Measurements from ENCODE around the gene SIGLEC8. TPM values are rescaled to one million over a fixed set of nuclear protein-coding genes. Genes with fewer than 3 reads are reported as not detected.

Gene SIGLEC8
- total and polyA plus RNA-seq, 9 of the 15 experiments (the other 6 are each of a cell fraction or from before 2014, with no cell fraction given) = 0.04 to 0.65 (median 0.39) TPM

- TF ChIP-seq TAL1 (IDR thresholded peaks at IDR 0.05) = no peak
- no peak for TF ChIP-seq ZFP36 (IDR thresholded peaks at IDR 0.05; ENCODE audit: low read depth, low read length, partially characterized antibody)
- TF ChIP-seq KAT8 (IDR thresholded peaks at IDR 0.05; ENCODE audit: low read depth) = no peak
- no peak for TF ChIP-seq TOE1 (IDR thresholded peaks at IDR 0.05; ENCODE audit: borderline replicate concordance)
- no peak for TF ChIP-seq TOE1 (CRISPR knock-in tag; IDR thresholded peaks at IDR 0.05; ENCODE audit: borderline replicate concordance, low read depth)
- no peak for TF ChIP-seq ZNF695 (CRISPR knock-in tag; IDR thresholded peaks at IDR 0.05)
- TF ChIP-seq MAX (CRISPR knock-in tag; IDR thresholded peaks at IDR 0.05) = peak; percentile 58
- no peak for TF ChIP-seq MBD1 (CRISPR knock-in tag; IDR thresholded peaks at IDR 0.05)
- no peak for TF ChIP-seq YBX1 (IDR thresholded peaks at IDR 0.05)
- TF ChIP-seq POU5F1 (IDR thresholded peaks at IDR 0.05; ENCODE audit: borderline replicate concordance, low read depth, low read length, partially characterized antibody) = no peak
- no peak for TF ChIP-seq TCF15 (CRISPR knock-in tag; IDR thresholded peaks at IDR 0.05)
- no peak for TF ChIP-seq SP1 (CRISPR knock-in tag; IDR thresholded peaks at IDR 0.05)
- TF ChIP-seq DMBX1 (CRISPR knock-in tag; IDR thresholded peaks at IDR 0.05; ENCODE audit: borderline replicate concordance) = no peak
- TF ChIP-seq ZNF79 (CRISPR knock-in tag; IDR thresholded peaks at IDR 0.05; ENCODE audit: low read depth) = no peak
- no peak for TF ChIP-seq AFF4 (CRISPR knock-in tag; IDR thresholded peaks at IDR 0.05)
- no peak for TF ChIP-seq SAFB2 (IDR thresholded peaks at IDR 0.05; ENCODE audit: borderline replicate concordance, low read depth, low read length, severe bottlenecking)
- no peak for TF ChIP-seq GTF2A2 (tag; IDR thresholded peaks at IDR 0.05)
- TF ChIP-seq MECOM (CRISPR knock-in tag; IDR thresholded peaks at IDR 0.05) = no peak
- no peak for TF ChIP-seq HNRNPK (IDR thresholded peaks at IDR 0.05; ENCODE audit: low read depth, low read length, poor library complexity, severe bottlenecking)
- no peak for TF ChIP-seq ZNF280B (CRISPR knock-in tag; IDR thresholded peaks at IDR 0.05)
Measured at GRCh38 chr19:51441410-51442390, 16.6 kb downstream of the SIGLEC8 start (continued).

Data from K562 (cell line).